ENCODE results near the gene HMCN2. TPM values are rescaled to one million over a fixed set of nuclear protein-coding genes. Genes with fewer than 3 reads are reported as not detected.

Gene HMCN2
- total RNA-seq, 1 experiment from 2014 or later, result 5.6 TPM

DNA sequence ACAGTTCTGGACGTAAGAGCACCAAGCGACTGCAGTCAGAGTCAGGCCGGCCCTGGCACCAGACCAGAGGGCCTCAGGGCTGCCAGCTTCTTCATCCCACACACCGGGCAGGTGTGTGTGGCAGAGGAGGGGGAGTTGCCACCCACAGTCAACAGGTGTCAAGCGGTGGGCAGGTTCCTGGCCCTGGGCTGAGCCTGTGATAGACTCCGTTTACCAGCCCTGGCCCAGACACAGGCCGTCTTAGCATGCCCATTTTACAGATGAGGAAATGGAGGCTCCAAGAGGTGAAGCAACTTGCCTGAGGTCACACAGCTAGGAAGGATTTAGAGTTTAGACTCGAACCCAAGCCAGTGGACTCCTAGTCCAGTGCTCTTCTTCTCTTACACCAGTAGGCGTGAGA is 71.8 kb downstream of the HMCN2 start:
- DNase-seq (ENCODE audit: low spot score), result no peak
- Mint-ChIP-seq H3K4me3 (no peak overlapping the region), H3K4me1 (no peaks in the 10 kb centered on the region), H3K9me3 (no peaks in the 10 kb centered on the region), H3K27me3 (ENCODE audit: low read depth) (no peaks in the 10 kb centered on the region), H3K27ac (no peak overlapping the region), H3K36me3 (no peaks in the 10 kb centered on the region)
- TF ChIP-seq TP53 (CRISPR knock-in tag; IDR thresholded peaks at IDR 0.05) (no peak), ZNF317 (CRISPR knock-in tag; IDR thresholded peaks at IDR 0.05; ENCODE audit: borderline replicate concordance, low read depth) (no peak), ZBTB21 (CRISPR knock-in tag; IDR thresholded peaks at IDR 0.05; ENCODE audit: borderline replicate concordance) (no peak), KAT7 (CRISPR knock-in tag; IDR thresholded peaks at IDR 0.05; ENCODE audit: borderline replicate concordance) (no peak)
- TF ChIP-seq, protein P1, sequence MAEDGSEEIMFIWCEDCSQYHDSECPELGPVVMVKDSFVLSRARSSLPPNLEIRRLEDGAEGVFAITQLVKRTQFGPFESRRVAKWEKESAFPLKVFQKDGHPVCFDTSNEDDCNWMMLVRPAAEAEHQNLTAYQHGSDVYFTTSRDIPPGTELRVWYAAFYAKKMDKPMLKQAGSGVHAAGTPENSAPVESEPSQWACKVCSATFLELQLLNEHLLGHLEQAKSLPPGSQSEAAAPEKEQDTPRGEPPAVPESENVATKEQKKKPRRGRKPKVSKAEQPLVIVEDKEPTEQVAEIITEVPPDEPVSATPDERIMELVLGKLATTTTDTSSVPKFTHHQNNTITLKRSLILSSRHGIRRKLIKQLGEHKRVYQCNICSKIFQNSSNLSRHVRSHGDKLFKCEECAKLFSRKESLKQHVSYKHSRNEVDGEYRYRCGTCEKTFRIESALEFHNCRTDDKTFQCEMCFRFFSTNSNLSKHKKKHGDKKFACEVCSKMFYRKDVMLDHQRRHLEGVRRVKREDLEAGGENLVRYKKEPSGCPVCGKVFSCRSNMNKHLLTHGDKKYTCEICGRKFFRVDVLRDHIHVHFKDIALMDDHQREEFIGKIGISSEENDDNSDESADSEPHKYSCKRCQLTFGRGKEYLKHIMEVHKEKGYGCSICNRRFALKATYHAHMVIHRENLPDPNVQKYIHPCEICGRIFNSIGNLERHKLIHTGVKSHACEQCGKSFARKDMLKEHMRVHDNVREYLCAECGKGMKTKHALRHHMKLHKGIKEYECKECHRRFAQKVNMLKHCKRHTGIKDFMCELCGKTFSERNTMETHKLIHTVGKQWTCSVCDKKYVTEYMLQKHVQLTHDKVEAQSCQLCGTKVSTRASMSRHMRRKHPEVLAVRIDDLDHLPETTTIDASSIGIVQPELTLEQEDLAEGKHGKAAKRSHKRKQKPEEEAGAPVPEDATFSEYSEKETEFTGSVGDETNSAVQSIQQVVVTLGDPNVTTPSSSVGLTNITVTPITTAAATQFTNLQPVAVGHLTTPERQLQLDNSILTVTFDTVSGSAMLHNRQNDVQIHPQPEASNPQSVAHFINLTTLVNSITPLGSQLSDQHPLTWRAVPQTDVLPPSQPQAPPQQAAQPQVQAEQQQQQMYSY (CRISPR knock-in tag; IDR thresholded peaks at IDR 0.05), result no peak
- TF ChIP-seq, protein P2, sequence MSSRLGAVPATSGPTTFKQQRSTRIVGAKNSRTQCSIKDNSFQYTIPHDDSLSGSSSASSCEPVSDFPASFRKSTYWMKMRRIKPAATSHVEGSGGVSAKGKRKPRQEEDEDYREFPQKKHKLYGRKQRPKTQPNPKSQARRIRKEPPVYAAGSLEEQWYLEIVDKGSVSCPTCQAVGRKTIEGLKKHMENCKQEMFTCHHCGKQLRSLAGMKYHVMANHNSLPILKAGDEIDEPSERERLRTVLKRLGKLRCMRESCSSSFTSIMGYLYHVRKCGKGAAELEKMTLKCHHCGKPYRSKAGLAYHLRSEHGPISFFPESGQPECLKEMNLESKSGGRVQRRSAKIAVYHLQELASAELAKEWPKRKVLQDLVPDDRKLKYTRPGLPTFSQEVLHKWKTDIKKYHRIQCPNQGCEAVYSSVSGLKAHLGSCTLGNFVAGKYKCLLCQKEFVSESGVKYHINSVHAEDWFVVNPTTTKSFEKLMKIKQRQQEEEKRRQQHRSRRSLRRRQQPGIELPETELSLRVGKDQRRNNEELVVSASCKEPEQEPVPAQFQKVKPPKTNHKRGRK (CRISPR knock-in tag; IDR thresholded peaks at IDR 0.05; ENCODE audit: borderline replicate concordance), result no peak
- TF ChIP-seq, protein P3, sequence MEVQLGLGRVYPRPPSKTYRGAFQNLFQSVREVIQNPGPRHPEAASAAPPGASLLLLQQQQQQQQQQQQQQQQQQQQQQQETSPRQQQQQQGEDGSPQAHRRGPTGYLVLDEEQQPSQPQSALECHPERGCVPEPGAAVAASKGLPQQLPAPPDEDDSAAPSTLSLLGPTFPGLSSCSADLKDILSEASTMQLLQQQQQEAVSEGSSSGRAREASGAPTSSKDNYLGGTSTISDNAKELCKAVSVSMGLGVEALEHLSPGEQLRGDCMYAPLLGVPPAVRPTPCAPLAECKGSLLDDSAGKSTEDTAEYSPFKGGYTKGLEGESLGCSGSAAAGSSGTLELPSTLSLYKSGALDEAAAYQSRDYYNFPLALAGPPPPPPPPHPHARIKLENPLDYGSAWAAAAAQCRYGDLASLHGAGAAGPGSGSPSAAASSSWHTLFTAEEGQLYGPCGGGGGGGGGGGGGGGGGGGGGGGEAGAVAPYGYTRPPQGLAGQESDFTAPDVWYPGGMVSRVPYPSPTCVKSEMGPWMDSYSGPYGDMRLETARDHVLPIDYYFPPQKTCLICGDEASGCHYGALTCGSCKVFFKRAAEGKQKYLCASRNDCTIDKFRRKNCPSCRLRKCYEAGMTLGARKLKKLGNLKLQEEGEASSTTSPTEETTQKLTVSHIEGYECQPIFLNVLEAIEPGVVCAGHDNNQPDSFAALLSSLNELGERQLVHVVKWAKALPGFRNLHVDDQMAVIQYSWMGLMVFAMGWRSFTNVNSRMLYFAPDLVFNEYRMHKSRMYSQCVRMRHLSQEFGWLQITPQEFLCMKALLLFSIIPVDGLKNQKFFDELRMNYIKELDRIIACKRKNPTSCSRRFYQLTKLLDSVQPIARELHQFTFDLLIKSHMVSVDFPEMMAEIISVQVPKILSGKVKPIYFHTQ (CRISPR knock-in tag; IDR thresholded peaks at IDR 0.05), result no peak
- TF ChIP-seq, protein P4, sequence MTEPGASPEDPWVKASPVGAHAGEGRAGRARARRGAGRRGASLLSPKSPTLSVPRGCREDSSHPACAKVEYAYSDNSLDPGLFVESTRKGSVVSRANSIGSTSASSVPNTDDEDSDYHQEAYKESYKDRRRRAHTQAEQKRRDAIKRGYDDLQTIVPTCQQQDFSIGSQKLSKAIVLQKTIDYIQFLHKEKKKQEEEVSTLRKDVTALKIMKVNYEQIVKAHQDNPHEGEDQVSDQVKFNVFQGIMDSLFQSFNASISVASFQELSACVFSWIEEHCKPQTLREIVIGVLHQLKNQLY (CRISPR knock-in tag; IDR thresholded peaks at IDR 0.05), result no peak
- TF ChIP-seq, protein P5, sequence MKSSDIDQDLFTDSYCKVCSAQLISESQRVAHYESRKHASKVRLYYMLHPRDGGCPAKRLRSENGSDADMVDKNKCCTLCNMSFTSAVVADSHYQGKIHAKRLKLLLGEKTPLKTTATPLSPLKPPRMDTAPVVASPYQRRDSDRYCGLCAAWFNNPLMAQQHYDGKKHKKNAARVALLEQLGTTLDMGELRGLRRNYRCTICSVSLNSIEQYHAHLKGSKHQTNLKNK (CRISPR knock-in tag; IDR thresholded peaks at IDR 0.05), result no peak
- ChIA-PET CTCF (interaction anchor here (1.5 to 2.3 kb wide), 2 partner anchors 10 to 16 kb away, joined by 4 to 5 read pairs; no protein-coding TSS in a partner anchor), POLR2A (no interaction called here)
- no peak for ATAC-seq

DNA sequence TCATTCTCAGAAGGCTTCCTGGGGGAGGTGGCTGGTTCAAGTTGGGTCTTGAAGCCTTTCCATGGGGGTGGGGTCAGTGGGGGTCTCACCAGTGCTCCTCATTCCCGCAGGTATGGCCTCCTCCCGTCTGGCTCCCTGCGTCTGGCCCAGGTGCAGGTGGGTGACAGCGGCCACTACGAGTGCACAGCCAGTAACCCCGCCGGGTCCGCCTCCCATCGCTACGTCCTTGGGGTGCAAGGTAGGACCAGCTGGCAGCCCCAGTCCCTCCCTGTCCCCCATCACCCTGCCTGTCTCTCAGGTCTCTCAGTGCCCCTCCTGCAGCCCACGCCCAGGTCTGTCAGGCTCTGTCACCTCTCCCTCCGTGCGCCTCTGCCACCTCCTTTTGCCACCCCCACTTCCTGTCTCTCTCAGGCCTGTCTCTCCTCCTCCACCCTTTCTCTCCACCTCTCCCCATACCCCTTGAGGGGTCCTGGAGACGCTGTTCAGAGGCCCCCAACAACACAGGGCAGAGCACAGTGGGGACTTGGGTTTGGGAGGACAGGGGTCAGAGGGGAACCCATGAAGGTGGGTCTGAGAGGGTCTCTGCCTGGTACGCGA is 72.3 kb downstream of the HMCN2 start:
- Mint-ChIP-seq H3K27ac (no peak overlapping the region), H3K9me3 (no peaks in the 10 kb centered on the region), H3K27me3 (ENCODE audit: low read depth) (no peaks in the 10 kb centered on the region), H3K4me3 (no peak overlapping the region), H3K36me3 (no peaks in the 10 kb centered on the region), H3K4me1 (no peaks in the 10 kb centered on the region)
- ATAC-seq, result no peak
- CTCF ChIA-PET, result no interaction called here
- POLR2A ChIA-PET, result no interaction called here
- no peak for DNase-seq (ENCODE audit: low spot score)
- no peak for TF ChIP-seq GTF2I (CRISPR knock-in tag; conservative IDR thresholded peaks at IDR 0.05)
- TF ChIP-seq, protein P6, sequence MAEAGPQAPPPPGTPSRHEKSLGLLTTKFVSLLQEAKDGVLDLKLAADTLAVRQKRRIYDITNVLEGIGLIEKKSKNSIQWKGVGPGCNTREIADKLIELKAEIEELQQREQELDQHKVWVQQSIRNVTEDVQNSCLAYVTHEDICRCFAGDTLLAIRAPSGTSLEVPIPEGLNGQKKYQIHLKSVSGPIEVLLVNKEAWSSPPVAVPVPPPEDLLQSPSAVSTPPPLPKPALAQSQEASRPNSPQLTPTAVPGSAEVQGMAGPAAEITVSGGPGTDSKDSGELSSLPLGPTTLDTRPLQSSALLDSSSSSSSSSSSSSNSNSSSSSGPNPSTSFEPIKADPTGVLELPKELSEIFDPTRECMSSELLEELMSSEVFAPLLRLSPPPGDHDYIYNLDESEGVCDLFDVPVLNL (CRISPR knock-in tag; IDR thresholded peaks at IDR 0.05; ENCODE audit: borderline replicate concordance, low read depth), result 0 out of 2 replicates have a peak, but pooled peaks have one; percentile 33

Data from WTC11 (cell line).